HepG2 (cell line): ENCODE measurements around the gene DUS1L. TPM values are rescaled to one million over a fixed set of nuclear protein-coding genes. Genes with fewer than 3 reads are reported as not detected.

ENCODE experiments used
- AGO1 ChIP-seq: fragments of 200-400 bp; formaldehyde crosslinking; IDR thresholded peaks from 2 replicates; pipeline ENCODE4 v1.6.1; 2017; ENCODE audit warnings: mild to moderate bottlenecking, low read depth, low read length, moderate library complexity; ENCODE audit not compliant: poor library complexity, severe bottlenecking
- CENPBD1 ChIP-seq: sonication (generic); formaldehyde crosslinking; IDR thresholded peaks from 2 replicates; pipeline ENCODE4 v1.8.0; 2022; ENCODE audit warnings: missing genetic modification reagents, low read depth, mild to moderate bottlenecking, borderline replicate concordance
- DNMT1 ChIP-seq: sonication (generic); formaldehyde crosslinking; IDR thresholded peaks from 2 replicates; pipeline ENCODE4 v1.5.1; 2020; ENCODE audit warnings: mild to moderate bottlenecking, missing genetic modification reagents
- GTF3A ChIP-seq: sonication (generic); formaldehyde crosslinking; conservative IDR thresholded peaks from 2 replicates; pipeline ENCODE4 v1.4.0; 2020; ENCODE audit warnings: mild to moderate bottlenecking, missing genetic modification reagents
- HDAC1 ChIP-seq: sonication (generic); formaldehyde crosslinking; IDR thresholded peaks from 2 replicates; pipeline ENCODE4 v1.5.1; 2020; ENCODE audit warnings: mild to moderate bottlenecking, missing genetic modification reagents
- HOXA3 ChIP-seq: sonication (generic); formaldehyde crosslinking; IDR thresholded peaks from 2 replicates; pipeline ENCODE4 v1.5.0; 2020; ENCODE audit warnings: missing genetic modification reagents
- KLF11 ChIP-seq: IDR thresholded peaks from 2 replicates; pipeline ENCODE4 v1.6.1; 2016; ENCODE audit warnings: missing compliant biosample characterization
- MBNL3 ChIP-seq: fragments of 250-450 bp; sonication (Bioruptor Pico); conservative IDR thresholded peaks from 2 replicates; pipeline ENCODE4 v1.8.0; 2022; ENCODE audit warnings: mild to moderate bottlenecking, inconsistent platforms
- PAF1 ChIP-seq: IDR thresholded peaks from 2 replicates; pipeline ENCODE4 v1.6.1; 2016; ENCODE audit warnings: missing genetic modification reagents, missing compliant biosample characterization
- POLR2G ChIP-seq: fragments of 200-400 bp; formaldehyde crosslinking; IDR thresholded peaks from 2 replicates; pipeline ENCODE4 v1.6.1; 2018; ENCODE audit warnings: mild to moderate bottlenecking, low read depth, low read length, moderate library complexity
- PTBP1 ChIP-seq: fragments of 200-400 bp; formaldehyde crosslinking; IDR thresholded peaks from 2 replicates; pipeline ENCODE4 v1.6.1; 2018; ENCODE audit warnings: low read length, low read depth; ENCODE audit not compliant: poor library complexity, severe bottlenecking
- RBFOX2 ChIP-seq: fragments of 200-400 bp; formaldehyde crosslinking; IDR thresholded peaks from 2 replicates; pipeline ENCODE4 v1.6.1; 2017; ENCODE audit warnings: low read depth, mild to moderate bottlenecking, low read length
- RBM22 ChIP-seq: fragments of 200-400 bp; formaldehyde crosslinking; optimal IDR thresholded peaks from 2 replicates; pipeline ENCODE3; 2017; ENCODE audit warnings: mild to moderate bottlenecking, low read length, moderate library complexity
- SP1 ChIP-seq, 2 experiments: fragments of 450-650 bp in 1 of 2; sonication (generic) in 1 of 2; formaldehyde crosslinking in 1 of 2; IDR thresholded peaks; 2 replicates each; pipeline versions ENCODE4 v1.4.0 to v1.6.1; 2016 to 2020; ENCODE audit warnings: missing genetic modification reagents in 1 of 2
- SP140L ChIP-seq: sonication (generic); formaldehyde crosslinking; IDR thresholded peaks from 2 replicates; pipeline ENCODE4 v1.4.0; 2020; ENCODE audit warnings: missing genetic modification reagents, borderline replicate concordance
- SUZ12 ChIP-seq: fragments of 150-350 bp; IDR thresholded peaks from 2 replicates; pipeline ENCODE4 v1.6.1; 2014; ENCODE audit warnings: low read depth, low read length
- TBX2 ChIP-seq: sonication (generic); formaldehyde crosslinking; IDR thresholded peaks from 2 replicates; pipeline ENCODE4 v1.5.0; 2020; ENCODE audit warnings: missing genetic modification reagents, mild to moderate bottlenecking, borderline replicate concordance
- TFDP1 ChIP-seq: IDR thresholded peaks from 2 replicates; pipeline ENCODE4 v1.6.1; 2016; ENCODE audit warnings: missing compliant biosample characterization, missing genetic modification reagents, borderline replicate concordance
- UBTF ChIP-seq: sonication (generic); formaldehyde crosslinking; IDR thresholded peaks from 2 replicates; pipeline ENCODE4 v1.4.0; 2020; ENCODE audit warnings: mild to moderate bottlenecking, missing genetic modification reagents
- ZFY ChIP-seq: sonication (generic); formaldehyde crosslinking; IDR thresholded peaks from 2 replicates; pipeline ENCODE4 v1.4.0; 2020; ENCODE audit warnings: missing genetic modification reagents
- ZNF260 ChIP-seq: sonication (generic); formaldehyde crosslinking; IDR thresholded peaks from 2 replicates; pipeline ENCODE4 v1.4.0; 2020; ENCODE audit warnings: missing genetic modification reagents, low read depth, mild to moderate bottlenecking, borderline replicate concordance
- ZNF350 ChIP-seq: sonication (generic); formaldehyde crosslinking; IDR thresholded peaks from 2 replicates; pipeline ENCODE4 v1.4.0; 2020; ENCODE audit warnings: mild to moderate bottlenecking, low read depth, missing genetic modification reagents, borderline replicate concordance
- ZNF451 ChIP-seq: sonication (generic); formaldehyde crosslinking; IDR thresholded peaks from 2 replicates; pipeline ENCODE4 v1.5.0; 2020; ENCODE audit warnings: mild to moderate bottlenecking, missing genetic modification reagents
- ZNF562 ChIP-seq: sonication (generic); formaldehyde crosslinking; IDR thresholded peaks from 2 replicates; pipeline ENCODE4 v1.8.0; 2022; ENCODE audit warnings: missing genetic modification reagents, borderline replicate concordance
- ZNF737 ChIP-seq: sonication (generic); formaldehyde crosslinking; IDR thresholded peaks from 2 replicates; pipeline ENCODE4 v1.5.0; 2020; ENCODE audit warnings: missing genetic modification reagents, mild to moderate bottlenecking, borderline replicate concordance
- ZNF780A ChIP-seq: sonication (generic); formaldehyde crosslinking; IDR thresholded peaks from 2 replicates; pipeline ENCODE4 v1.8.0; 2022; ENCODE audit warnings: mild to moderate bottlenecking, missing genetic modification reagents, moderate library complexity
- ZNF879 ChIP-seq: sonication (generic); formaldehyde crosslinking; IDR thresholded peaks from 2 replicates; pipeline ENCODE4 v1.8.1; 2023; ENCODE audit warnings: missing genetic modification reagents
- polyA plus RNA-seq, 8 experiments: library from polyadenylated mRNA; depleted of rRNA in 3 of 8; stranded (reverse) in 7 of 8; unstranded in 1 of 8; fragments of >200 nt; fragmentation: Illumina TruSeq in 4 of 8; extraction: Trizol in 4 of 8; gene quantifications; 2 replicates each; pipeline versions ENCODE4 v1.2.1 to v1.2.3, GENCODE V29; 2011 to 2016; ENCODE audit warnings: low read depth in 4 of 8, missing spikeins in 1 of 8, mixed read lengths in 1 of 8; ENCODE audit not compliant: insufficient read depth in 1 of 8
- total RNA-seq, 5 experiments: library from RNA; depleted of rRNA; stranded (reverse); fragments of >200 nt; fragmentation: Illumina TruSeq; extraction: Trizol; gene quantifications; 2 replicates each; pipeline ENCODE4 v1.2.3, GENCODE V29; 2016; ENCODE audit warnings: low read depth in 1 of 5

The DUS1L gene
- total and polyA plus RNA-seq, 2 of the 13 experiments (the other 11 are each of a cell fraction or from before 2014, with no cell fraction given), result 81.0 to 109 TPM

- TF ChIP-seq ZNF879 (CRISPR knock-in tag) (peak; percentile 88; the same call in 1 of the 2 replicates), PTBP1 (peak; percentile 77), GTF3A (CRISPR knock-in tag) (0 out of 2 replicates have a peak, but pooled peaks have one; percentile 67), RBFOX2 (peak; percentile 77), ZNF260 (CRISPR knock-in tag) (no peak), MBNL3 (CRISPR knock-in tag) (no peak), TBX2 (peak; percentile 64; the same call in 1 of the 2 replicates), DNMT1 (CRISPR knock-in tag) (0 out of 2 replicates have a peak, but pooled peaks have one; percentile 17), ZNF737 (0 out of 2 replicates have a peak, but pooled peaks have one; percentile 43), RBM22 (no peak), ZNF780A (no peak), ZNF562 (no peak), PAF1 (CRISPR knock-in tag) (no peak), ZFY (peak; percentile 34; the same call in 1 of the 2 replicates), ZNF350 (CRISPR knock-in tag) (peak; percentile 16; the same call in 1 of the 2 replicates), KLF11 (CRISPR knock-in tag) (0 out of 2 replicates have a peak, but pooled peaks have one; percentile 38), AGO1 (peak; percentile 47), ZNF451 (CRISPR knock-in tag) (peak; percentile 37; the same call in 1 of the 2 replicates), SP1 (IDR thresholded peaks at IDR 0.05) (no peak), SP1 (CRISPR knock-in tag; IDR thresholded peaks at IDR 0.05) (0 out of 2 replicates have a peak, but pooled peaks have one; percentile 21), HDAC1 (peak; percentile 87), TFDP1 (peak; percentile 50; the same call in 1 of the 2 replicates), UBTF (0 out of 2 replicates have a peak, but pooled peaks have one; percentile 20), POLR2G (peak; percentile 53; the same call in 1 of the 2 replicates), SUZ12 (no peak), HOXA3 (CRISPR knock-in tag) (peak; percentile 31; the same call in 1 of the 2 replicates), SP140L (no peak), CENPBD1 (CRISPR knock-in tag) (no peak)
Observed at GRCh38 chr17:82064433-82065192, 991 bp downstream of the DUS1L start (continued).
